ENCODE results near the gene RAB3C.

The RAB3C gene

DNA sequence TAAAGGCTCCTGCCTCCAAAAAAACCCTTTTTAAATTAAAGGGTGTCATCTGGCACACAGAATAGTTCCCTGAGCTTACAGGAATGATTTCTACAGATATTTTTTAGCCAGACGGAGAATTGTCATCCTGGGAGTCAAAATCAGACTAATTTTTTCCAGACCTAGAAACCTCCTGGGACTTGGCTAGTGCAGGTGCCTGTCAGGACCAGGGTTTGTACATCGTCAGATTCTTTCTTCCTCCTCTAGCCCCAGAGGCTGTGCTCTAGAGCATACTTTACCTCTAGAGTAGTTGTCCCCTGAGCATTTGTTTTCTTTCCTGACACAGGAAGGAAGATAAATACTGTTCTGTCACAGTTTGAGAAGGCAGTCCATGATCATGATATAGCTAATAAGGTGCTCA, 52.5 kb downstream of the RAB3C start:
- H3K4me1 Mint-ChIP-seq = no peaks in the 10 kb centered on the region
- H3K27ac Mint-ChIP-seq = no peak overlapping the region
- ATAC-seq (no peak), DNase-seq (ENCODE audit: low spot score in 2 of 2) (no peak)
- H3K36me3 Mint-ChIP-seq = no peaks in the 10 kb centered on the region
- H3K9me3 Mint-ChIP-seq = no peaks in the 10 kb centered on the region
- no peak overlapping the region for H3K4me3 Mint-ChIP-seq

GRCh38 chr5:58640011-58640410, 57.1 kb downstream of the RAB3C start:
- no peak overlapping the region for H3K4me3 Mint-ChIP-seq
- H3K4me1 Mint-ChIP-seq = no peaks in the 10 kb centered on the region
- H3K27ac Mint-ChIP-seq = no peak overlapping the region
- ATAC-seq = no peak
- no peaks in the 10 kb centered on the region for H3K9me3 Mint-ChIP-seq
- H3K36me3 Mint-ChIP-seq = no peaks in the 10 kb centered on the region
- no peak for DNase-seq (ENCODE audit: low spot score in 2 of 2)

GRCh38 chr5:58641533-58641932, 58.7 kb downstream of the RAB3C start:
- Mint-ChIP-seq H3K27ac (no peak overlapping the region), H3K36me3 (no peaks in the 10 kb centered on the region), H3K4me1 (no peaks in the 10 kb centered on the region), H3K4me3 (no peak overlapping the region), H3K9me3 (no peaks in the 10 kb centered on the region)
- no peak for ATAC-seq
- no peak for DNase-seq (ENCODE audit: low spot score in 2 of 2)

DNA sequence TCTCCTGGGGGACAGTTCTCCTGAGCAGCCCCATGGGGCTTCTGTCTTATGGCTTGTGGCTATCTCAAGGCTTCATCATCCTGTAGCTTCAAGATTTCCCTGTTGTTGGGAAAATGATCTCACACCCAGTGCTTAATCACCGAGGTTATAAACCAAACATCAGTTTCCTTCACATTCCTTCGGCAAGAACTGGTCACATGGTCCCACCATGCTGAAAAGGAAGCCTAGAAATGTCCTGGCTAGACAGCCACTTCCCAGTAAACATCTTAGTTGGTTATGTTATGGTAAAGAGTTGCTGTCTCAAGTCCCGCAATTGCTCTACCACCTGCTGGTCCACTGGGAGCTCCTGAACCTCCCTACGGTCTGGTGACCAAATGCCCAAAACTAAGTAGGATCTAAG, 66.0 kb downstream of the RAB3C start:
- no peak for ATAC-seq
- no peak for DNase-seq (ENCODE audit: low spot score in 2 of 2)
- no peaks in the 10 kb centered on the region for H3K36me3 Mint-ChIP-seq
- H3K4me3 Mint-ChIP-seq = no peak overlapping the region
- no peaks in the 10 kb centered on the region for H3K4me1 Mint-ChIP-seq
- H3K27ac Mint-ChIP-seq = no peak overlapping the region
- no peaks in the 10 kb centered on the region for H3K9me3 Mint-ChIP-seq

DNA sequence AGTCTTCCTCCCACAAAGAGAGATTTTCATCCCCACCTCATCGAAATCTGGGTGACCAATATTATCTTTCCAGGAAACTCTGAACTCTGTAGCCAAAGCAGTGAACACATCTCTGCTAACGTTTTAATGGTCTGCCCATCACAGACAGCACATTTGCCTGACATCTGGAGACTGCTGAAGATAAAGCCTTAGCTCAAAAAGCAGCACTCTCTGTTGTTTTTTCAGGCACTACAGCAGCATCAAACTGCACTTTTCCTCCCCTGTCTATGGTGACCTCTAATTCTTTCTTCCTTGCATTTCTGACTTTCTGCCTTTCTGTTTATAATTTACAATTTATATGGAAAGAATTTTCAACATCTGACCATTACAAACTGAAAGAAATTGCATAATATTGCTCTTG, 66.8 kb downstream of the RAB3C start:
- no peaks in the 10 kb centered on the region for H3K36me3 Mint-ChIP-seq
- H3K27ac Mint-ChIP-seq = no peak overlapping the region
- no peaks in the 10 kb centered on the region for H3K9me3 Mint-ChIP-seq
- no peak for DNase-seq (ENCODE audit: low spot score in 2 of 2)
- no peak overlapping the region for H3K4me3 Mint-ChIP-seq
- no peak for ATAC-seq
- no peaks in the 10 kb centered on the region for H3K4me1 Mint-ChIP-seq

- no peak overlapping the region for H3K27ac Mint-ChIP-seq
These were observed 70.6 kb downstream of the RAB3C start for GRCh38 chr5:58653521-58653920.

DNA sequence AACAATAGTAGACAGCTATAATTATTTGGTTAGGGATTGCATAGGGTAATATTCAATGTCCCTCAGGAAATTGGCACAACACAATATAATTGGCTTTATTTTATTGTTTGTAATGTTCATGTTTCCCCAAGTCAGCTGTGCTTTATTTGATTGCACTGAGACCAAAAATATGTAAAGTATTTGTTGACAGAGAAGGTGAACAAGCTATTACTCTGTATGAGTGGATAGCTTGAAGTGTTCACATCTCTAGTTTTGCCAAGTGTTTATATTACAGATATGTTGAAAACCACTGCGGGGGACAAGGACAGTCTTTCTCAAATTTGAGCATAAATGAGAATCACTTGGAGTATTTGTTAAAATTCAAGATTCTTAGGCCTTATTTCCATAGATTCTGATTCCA, 83.3 kb downstream of the RAB3C start:
- no peaks in the 10 kb centered on the region for H3K36me3 Mint-ChIP-seq
- H3K27ac Mint-ChIP-seq = no peak overlapping the region
- no peaks in the 10 kb centered on the region for H3K9me3 Mint-ChIP-seq
- ATAC-seq (no peak), DNase-seq (ENCODE audit: low spot score in 2 of 2) (no peak)
- no peaks in the 10 kb centered on the region for H3K4me1 Mint-ChIP-seq
- H3K4me3 Mint-ChIP-seq = no peak overlapping the region

More at GRCh38 chr5:58653521-58653920, 70.6 kb downstream of the RAB3C start:
- Mint-ChIP-seq H3K4me3 (no peak overlapping the region), H3K36me3 (no peaks in the 10 kb centered on the region), H3K9me3 (no peaks in the 10 kb centered on the region), H3K4me1 (no peaks in the 10 kb centered on the region)
- ATAC-seq (no peak), DNase-seq (ENCODE audit: low spot score in 2 of 2) (no peak)

GRCh38 chr5:58666598-58667581, 84.0 kb downstream of the RAB3C start:
- H3K4me3 Mint-ChIP-seq = no peak overlapping the region
- no peaks in the 10 kb centered on the region for H3K4me1 Mint-ChIP-seq
- H3K9me3 Mint-ChIP-seq = no peaks in the 10 kb centered on the region
- ATAC-seq (no peak), DNase-seq (ENCODE audit: low spot score in 2 of 2) (no peak)
- H3K27ac Mint-ChIP-seq = no peak overlapping the region
- H3K36me3 Mint-ChIP-seq = no peaks in the 10 kb centered on the region

GRCh38 chr5:58670582-58670981, 87.7 kb downstream of the RAB3C start:
- Mint-ChIP-seq H3K4me1 (no peaks in the 10 kb centered on the region), H3K4me3 (no peak overlapping the region)

GRCh38 chr5:58671155-58671554, 88.3 kb downstream of the RAB3C start:
- ATAC-seq (no peak), DNase-seq (ENCODE audit: low spot score in 2 of 2) (no peak)
- Mint-ChIP-seq H3K27ac (no peak overlapping the region), H3K4me1 (no peaks in the 10 kb centered on the region), H3K9me3 (no peaks in the 10 kb centered on the region), H3K36me3 (no peaks in the 10 kb centered on the region), H3K4me3 (no peak overlapping the region)

More at GRCh38 chr5:58670582-58670981, 87.7 kb downstream of the RAB3C start:
- Mint-ChIP-seq H3K9me3 (no peaks in the 10 kb centered on the region), H3K36me3 (no peaks in the 10 kb centered on the region), H3K27ac (no peak overlapping the region)
- no peak for DNase-seq (ENCODE audit: low spot score in 2 of 2)
- ATAC-seq = peak; percentile 32

- Mint-ChIP-seq H3K36me3 (no peaks in the 10 kb centered on the region), H3K4me3 (no peak overlapping the region), H3K27ac (no peak overlapping the region), H3K4me1 (no peaks in the 10 kb centered on the region), H3K9me3 (no peaks in the 10 kb centered on the region)
- ATAC-seq (no peak), DNase-seq (ENCODE audit: low spot score in 2 of 2) (no peak)
These were observed 89.6 kb downstream of the RAB3C start for GRCh38 chr5:58672521-58672920.

DNA sequence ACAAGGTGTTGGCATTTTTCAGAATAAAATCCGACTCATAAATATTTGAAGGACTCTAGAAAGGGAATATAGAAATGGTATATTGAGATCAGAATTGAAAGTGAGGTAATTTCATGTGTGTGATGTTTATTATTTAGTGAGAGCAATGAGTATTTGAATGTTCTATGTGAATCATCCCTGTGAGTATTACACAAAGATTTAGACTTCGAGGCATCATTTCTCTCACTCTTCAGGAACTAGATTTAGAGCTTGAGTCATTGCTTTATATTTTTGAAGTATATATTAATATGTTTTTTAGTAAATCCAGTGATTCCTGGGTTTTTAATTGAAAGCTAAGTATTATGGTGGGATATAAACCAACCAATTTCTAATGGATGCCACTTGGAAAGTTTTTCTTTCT, 91.2 kb downstream of the RAB3C start:
- ATAC-seq = no peak

DNA sequence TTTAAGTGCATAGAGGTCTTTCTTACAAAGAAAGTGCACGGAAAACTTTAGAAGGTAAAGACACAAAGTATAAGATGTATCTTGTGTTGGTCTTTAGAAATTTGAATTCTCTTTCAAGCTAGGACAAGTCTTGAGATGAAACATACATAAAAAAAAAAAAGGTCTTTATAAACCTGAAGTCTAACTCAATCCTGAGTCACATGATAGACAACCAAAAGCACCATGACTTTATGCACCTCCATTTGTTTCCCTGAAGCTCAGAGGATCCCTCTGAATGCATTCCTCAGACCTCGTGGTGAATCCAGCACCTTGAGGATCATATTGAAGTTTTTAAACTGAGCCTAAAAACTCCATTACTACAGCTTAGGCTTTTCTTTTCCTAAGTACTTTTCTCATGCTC, 91.8 kb downstream of the RAB3C start:
- no peaks in the 10 kb centered on the region for H3K36me3 Mint-ChIP-seq
- ATAC-seq = no peak
- no peaks in the 10 kb centered on the region for H3K9me3 Mint-ChIP-seq
- H3K4me1 Mint-ChIP-seq = no peaks in the 10 kb centered on the region
- no peak for DNase-seq (ENCODE audit: low spot score in 2 of 2)
- H3K4me3 Mint-ChIP-seq = no peak overlapping the region
- no peak overlapping the region for H3K27ac Mint-ChIP-seq

More for the DNA sequence above, 91.2 kb downstream of the RAB3C start:
- Mint-ChIP-seq H3K4me3 (no peak overlapping the region), H3K27ac (no peak overlapping the region), H3K36me3 (no peaks in the 10 kb centered on the region), H3K4me1 (no peaks in the 10 kb centered on the region), H3K9me3 (no peaks in the 10 kb centered on the region)
- DNase-seq (ENCODE audit: low spot score in 2 of 2) = no peak

DNA sequence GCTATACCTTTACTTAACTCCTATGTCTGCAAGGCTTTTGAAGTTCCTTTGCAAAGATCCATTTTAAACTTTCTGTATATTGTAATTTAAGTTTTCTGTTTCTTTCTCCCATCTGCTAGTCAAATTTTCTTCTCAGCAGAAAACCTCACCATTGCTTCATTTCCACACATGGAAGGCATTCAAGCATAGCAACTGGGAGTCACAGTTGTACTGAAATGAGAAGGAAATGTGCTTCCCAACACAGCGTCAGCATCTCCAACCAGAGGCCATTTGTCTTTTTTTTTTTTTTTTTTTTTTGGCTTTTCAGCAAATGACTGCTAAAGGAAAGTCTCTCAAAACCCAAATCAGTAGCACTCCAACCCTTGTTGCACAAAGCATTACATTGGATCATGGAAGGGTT, 92.5 kb downstream of the RAB3C start:
- no peaks in the 10 kb centered on the region for H3K9me3 Mint-ChIP-seq
- H3K27ac Mint-ChIP-seq = no peak overlapping the region
- no peak for DNase-seq (ENCODE audit: low spot score in 2 of 2)
- no peaks in the 10 kb centered on the region for H3K4me1 Mint-ChIP-seq
- no peak for ATAC-seq
- H3K36me3 Mint-ChIP-seq = no peaks in the 10 kb centered on the region
- no peak overlapping the region for H3K4me3 Mint-ChIP-seq

GRCh38 chr5:58677650-58678049, 94.8 kb downstream of the RAB3C start:
- no peak overlapping the region for H3K4me3 Mint-ChIP-seq
- no peaks in the 10 kb centered on the region for H3K9me3 Mint-ChIP-seq
- H3K27ac Mint-ChIP-seq = no peak overlapping the region
- ATAC-seq (no peak), DNase-seq (ENCODE audit: low spot score in 2 of 2) (no peak)
- H3K4me1 Mint-ChIP-seq = no peaks in the 10 kb centered on the region
- no peaks in the 10 kb centered on the region for H3K36me3 Mint-ChIP-seq

GRCh38 chr5:58680503-58680902, 97.6 kb downstream of the RAB3C start:
- Mint-ChIP-seq H3K36me3 (no peaks in the 10 kb centered on the region), H3K9me3 (no peaks in the 10 kb centered on the region), H3K27ac (no peak overlapping the region), H3K4me3 (no peak overlapping the region), H3K4me1 (no peaks in the 10 kb centered on the region)
- DNase-seq (ENCODE audit: low spot score in 2 of 2) (no peak), ATAC-seq (no peak)

Measured in stimulated activated effector memory CD8-positive, alpha-beta T cell treated with anti-CD3 and anti-CD28 coated beads, Interleukin-12 subunit alpha, Interleukin-12 subunit beta, amount 100 ng/mL, for 72 hours (primary cell).